Mesodermal cell (in vitro differentiated cells): ENCODE data around the gene ITPK1.

Experiments
- H3K27ac ChIP-seq: 2 replicates; pipeline ENCODE4 v1.7.0; 2013; ENCODE audit warnings: mild to moderate bottlenecking, low read depth, low read length, moderate library complexity; ENCODE audit not compliant: severe bottlenecking
- H3K36me3 ChIP-seq: 2 replicates; pipeline ENCODE4 v1.7.1; 2013; ENCODE audit warnings: mild to moderate bottlenecking, low read length, moderate library complexity; ENCODE audit not compliant: control insufficient read depth, insufficient read depth
- H3K4me1 ChIP-seq: one replicate; pipeline ENCODE4 v1.7.1; 2013; ENCODE audit warnings: mild to moderate bottlenecking, low read length; ENCODE audit not compliant: insufficient read depth, control insufficient read depth, poor library complexity, severe bottlenecking
- H3K4me3 ChIP-seq: 2 replicates; pipeline ENCODE4 v1.7.0; 2013; ENCODE audit warnings: low read length, control low read depth, mild to moderate bottlenecking; ENCODE audit not compliant: insufficient read depth, poor library complexity, severe bottlenecking; ENCODE audit errors: extremely low read depth
- H3K9me3 ChIP-seq: 2 replicates; pipeline ENCODE4 v1.7.1; 2013; ENCODE audit warnings: mild to moderate bottlenecking, low read length, moderate library complexity; ENCODE audit not compliant: control insufficient read depth
- WGBS, 2 experiments: methylation state at CpG; one replicate each; pipeline ENCODE4 v1.1.5; 2013; ENCODE audit warnings: missing lambda C conversion rate in 2 of 2; ENCODE audit not compliant: insufficient coverage in 2 of 2; 5-methylcytosine and 5-hydroxymethylcytosine counted together

ITPK1 gene

GRCh38 chr14:92924247-92924646, 191.5 kb downstream of the ITPK1 start:
- Histone ChIP-seq H3K9me3 (no peaks in the 10 kb centered on the region), H3K36me3 (no peaks in the 10 kb centered on the region), H3K27ac (no peak overlapping the region), H3K4me1 (no peaks in the 10 kb centered on the region), H3K4me3 (no peak overlapping the region)
- 45 to 47% methylated on average over 4 to 5 of the region's 5 CpGs for WGBS, 2 experiments

DNA sequence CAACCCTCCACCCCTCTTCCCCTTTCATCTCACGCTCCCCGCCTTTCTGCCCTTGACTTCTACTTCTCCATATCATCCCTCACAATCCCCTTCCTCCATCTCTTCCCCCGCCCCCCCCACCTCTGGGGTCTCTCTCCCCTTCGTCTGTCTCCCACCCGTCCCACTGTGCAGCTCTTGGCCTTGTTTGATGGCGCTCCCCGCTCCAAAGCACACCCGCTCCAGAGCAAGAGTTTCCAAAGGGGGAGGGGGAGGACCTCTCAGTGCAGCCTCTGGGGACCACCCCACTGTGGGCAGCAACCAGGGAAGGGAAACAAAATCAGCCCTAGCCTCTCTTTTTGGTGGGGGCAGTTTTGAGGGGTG, 192.0 kb downstream of the ITPK1 start:
- 55 to 60% methylated on average over 1 to 4 of the region's 8 CpGs for WGBS, 2 experiments

GRCh38 chr14:92922883-92923743, 192.6 kb downstream of the ITPK1 start, which contains the start of gene CHGA:
CHGA (plus strand) TSS chr14:92923150; CDS start chr14:92923360, 210 bp downstream.
- no peaks in the 10 kb centered on the region for H3K9me3 ChIP-seq
- no peaks in the 10 kb centered on the region for H3K36me3 ChIP-seq
- H3K27ac ChIP-seq, result no peak within 1 kb of the TSS
- WGBS, 2 experiments, result 2% methylated on average over 39 to 51 of the region's 86 CpGs
- no peaks in the 10 kb centered on the region for H3K4me1 ChIP-seq
- H3K4me3 ChIP-seq, result peak within 1 kb of the TSS; percentile 35

More for the DNA sequence above, 192.0 kb downstream of the ITPK1 start:
- H3K9me3 ChIP-seq, result no peaks in the 10 kb centered on the region
- H3K4me3 ChIP-seq, result no peak overlapping the region
- H3K27ac ChIP-seq, result no peak overlapping the region
- H3K4me1 ChIP-seq, result no peaks in the 10 kb centered on the region
- H3K36me3 ChIP-seq, result no peaks in the 10 kb centered on the region

- Histone ChIP-seq H3K9me3 (no peaks in the 10 kb centered on the region), H3K36me3 (no peaks in the 10 kb centered on the region), H3K4me3 (no peak overlapping the region), H3K27ac (no peak overlapping the region), H3K4me1 (no peaks in the 10 kb centered on the region)
- WGBS, 2 experiments, result 33 to 86% methylated on average over 1 of the region's 4 CpGs
These were observed 193.5 kb downstream of the ITPK1 start for GRCh38 chr14:92922155-92922735.

- H3K9me3 ChIP-seq, result no peaks in the 10 kb centered on the region
- no peak overlapping the region for H3K4me3 ChIP-seq
- no peak overlapping the region for H3K27ac ChIP-seq
- 93 to 95% methylated on average over 15 of the region's 15 CpGs for WGBS, 2 experiments
- H3K36me3 ChIP-seq, result no peaks in the 10 kb centered on the region
- no peaks in the 10 kb centered on the region for H3K4me1 ChIP-seq
These were observed 195.7 kb downstream of the ITPK1 start for GRCh38 chr14:92920001-92920400.

DNA sequence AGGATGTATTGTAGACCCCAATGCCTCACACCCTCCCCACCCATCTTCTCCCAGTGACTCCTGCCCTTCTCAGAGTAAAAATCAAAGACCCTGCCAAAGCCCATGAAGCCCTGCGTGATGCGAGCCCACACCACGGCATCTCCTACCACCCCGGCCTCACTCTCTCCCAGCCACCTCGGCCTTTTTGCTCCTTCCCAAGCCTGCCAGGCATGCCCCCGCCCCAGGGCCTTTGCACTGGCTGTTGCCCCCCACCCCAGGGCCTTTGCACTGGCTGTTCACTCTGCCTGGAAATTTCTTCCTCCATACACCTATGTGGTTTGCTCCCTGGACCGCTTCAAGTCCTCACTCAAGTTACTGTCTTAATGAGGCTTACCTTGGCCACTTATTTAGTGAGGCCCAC, 197.8 kb downstream of the ITPK1 start:
- WGBS, 2 experiments, result 74 to 82% methylated on average over 7 of the region's 7 CpGs
- no peak overlapping the region for H3K27ac ChIP-seq
- no peak overlapping the region for H3K4me3 ChIP-seq
- no peaks in the 10 kb centered on the region for H3K36me3 ChIP-seq
- H3K4me1 ChIP-seq, result no peaks in the 10 kb centered on the region
- H3K9me3 ChIP-seq, result no peaks in the 10 kb centered on the region

- H3K4me1 ChIP-seq, result no peaks in the 10 kb centered on the region
- no peak overlapping the region for H3K27ac ChIP-seq
- H3K9me3 ChIP-seq, result no peaks in the 10 kb centered on the region
- WGBS, 2 experiments, result 69 to 79% methylated on average over 10 to 11 of the region's 14 CpGs
- H3K4me3 ChIP-seq, result no peak overlapping the region
- no peaks in the 10 kb centered on the region for H3K36me3 ChIP-seq
These were observed 198.4 kb downstream of the ITPK1 start for GRCh38 chr14:92917041-92917940.

- no peak overlapping the region for H3K4me3 ChIP-seq
- H3K9me3 ChIP-seq, result no peaks in the 10 kb centered on the region
- H3K4me1 ChIP-seq, result no peaks in the 10 kb centered on the region
- H3K36me3 ChIP-seq, result no peaks in the 10 kb centered on the region
- H3K27ac ChIP-seq, result no peak overlapping the region
- 71 to 81% methylated on average over 3 to 4 of the region's 4 CpGs for WGBS, 2 experiments
These were observed 199.5 kb downstream of the ITPK1 start for GRCh38 chr14:92916201-92916600.

- no peaks in the 10 kb centered on the region for H3K36me3 ChIP-seq
- WGBS, 2 experiments, result 0% methylated on average over 1 to 6 of the region's 7 CpGs
- H3K4me3 ChIP-seq, result no peak overlapping the region
- no peaks in the 10 kb centered on the region for H3K4me1 ChIP-seq
- no peaks in the 10 kb centered on the region for H3K9me3 ChIP-seq
- no peak overlapping the region for H3K27ac ChIP-seq
These were observed 201.6 kb downstream of the ITPK1 start for GRCh38 chr14:92914087-92914656.

DNA sequence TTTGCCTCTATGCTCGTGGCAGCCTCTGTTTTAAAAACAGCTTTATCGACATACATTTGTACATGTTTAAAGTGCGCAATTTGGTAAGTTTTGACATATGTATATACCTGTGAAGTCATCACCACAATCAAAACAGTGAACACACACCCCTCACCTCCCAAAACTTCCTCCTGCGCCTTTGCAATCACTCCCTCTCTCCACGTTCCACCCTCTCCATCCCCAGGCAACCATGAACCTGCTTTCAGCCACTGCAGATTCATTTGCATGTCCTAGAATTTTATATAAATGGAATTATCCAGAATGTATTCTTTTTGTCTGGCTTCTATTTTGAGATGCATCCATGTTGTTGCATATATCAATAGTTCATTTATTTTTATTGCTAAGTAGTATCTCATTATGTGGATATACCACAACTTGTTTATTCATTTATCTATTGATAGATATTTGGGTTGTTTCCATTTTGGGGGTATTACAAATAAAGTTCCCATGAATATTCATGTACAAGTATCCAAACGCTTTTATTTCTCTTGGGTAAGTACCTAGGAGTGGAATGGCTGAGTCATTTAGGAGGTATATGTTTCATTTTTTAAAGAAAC, 208.3 kb downstream of the ITPK1 start:
- H3K4me3 ChIP-seq, result no peak overlapping the region
- no peaks in the 10 kb centered on the region for H3K36me3 ChIP-seq
- no peaks in the 10 kb centered on the region for H3K9me3 ChIP-seq
- no peak overlapping the region for H3K27ac ChIP-seq
- H3K4me1 ChIP-seq, result no peaks in the 10 kb centered on the region
- whole genome bisulfite sequencing, 2 experiments, result 80% methylated on average over 1 of the region's 6 CpGs; no CpG with 5 or more reads in 1 of the 2 experiments
